DND-41 (cell line): ENCODE data around the gene RAP1B.
A peak's percentile ranks its signal among the peaks of the same experiment; 100 is the strongest.

Source experiments
- ATAC-seq: fragments of 200-7000 bp; cut with Tn5 transposase; 3 replicates; pipeline ENCODE4 v1.9.1; 2021; ENCODE audit warnings: low read depth; ENCODE audit not compliant: insufficient read depth
- DNase-seq: peaks from one replicate; pipeline ENCODE4 v3.0.0-alpha.2; 2020
- H2AFZ ChIP-seq: 2 replicates; pipeline ENCODE4 v1.6.0; 2012; ENCODE audit warnings: low read depth, low read length
- H3K27ac ChIP-seq: 2 replicates; pipeline ENCODE4 v1.5.1; 2012; ENCODE audit warnings: low read length, inconsistent platforms
- H3K27me3 ChIP-seq: fragments of 200-600 bp; sonication (generic); 2 replicates; pipeline ENCODE4 v1.6.0; 2012; ENCODE audit warnings: low read length, mild to moderate bottlenecking, inconsistent platforms; ENCODE audit not compliant: insufficient read depth, poor library complexity
- H3K36me3 ChIP-seq: 2 replicates; pipeline ENCODE4 v1.5.1; 2012; ENCODE audit warnings: low read length, inconsistent platforms; ENCODE audit not compliant: insufficient read depth
- H3K4me1 ChIP-seq: 2 replicates; pipeline ENCODE4 v1.5.1; 2012; ENCODE audit warnings: mild to moderate bottlenecking, low read length; ENCODE audit not compliant: insufficient read depth
- H3K4me2 ChIP-seq: 2 replicates; pipeline ENCODE4 v1.6.0; 2012; ENCODE audit warnings: mild to moderate bottlenecking, moderate library complexity, low read length, inconsistent platforms; ENCODE audit not compliant: insufficient read depth
- H3K4me3 ChIP-seq, 2 experiments: fragments of 200-600 bp in 1 of 2; shearing (Covaris generic) in 1 of 2; 2 replicates each; pipeline ENCODE4 v1.5.1; 2012 to 2016; ENCODE audit warnings: inconsistent platforms in 2 of 2, low read length in 2 of 2, mild to moderate bottlenecking in 2 of 2, low read depth in 1 of 2, moderate library complexity in 1 of 2
- H3K79me2 ChIP-seq: 2 replicates; pipeline ENCODE4 v1.6.0; 2012; ENCODE audit warnings: low read length, inconsistent platforms; ENCODE audit not compliant: insufficient read depth
- H3K9ac ChIP-seq: 2 replicates; pipeline ENCODE4 v1.6.0; 2012; ENCODE audit warnings: low read depth, mild to moderate bottlenecking, inconsistent platforms, low read length, moderate library complexity
- H3K9me3 ChIP-seq: 2 replicates; pipeline ENCODE4 v1.5.1; 2012; ENCODE audit warnings: low read length, moderate library complexity, mild to moderate bottlenecking, inconsistent platforms; ENCODE audit not compliant: insufficient read depth, severe bottlenecking
- H4K20me1 ChIP-seq: 2 replicates; pipeline ENCODE4 v1.6.0; 2012; ENCODE audit warnings: low read length; ENCODE audit not compliant: insufficient read depth
- CTCF ChIP-seq: IDR thresholded peaks from 2 replicates; pipeline ENCODE4 v1.5.1; 2012; ENCODE audit warnings: borderline replicate concordance, low read length, moderate library complexity, mild to moderate bottlenecking; ENCODE audit not compliant: poor library complexity, severe bottlenecking; ENCODE audit errors: extremely low read depth
- EZH2 ChIP-seq: IDR thresholded peaks from 3 replicates; pipeline ENCODE4 v1.6.1; 2012; ENCODE audit warnings: borderline replicate concordance, low read depth, mild to moderate bottlenecking, moderate library complexity, low read length, inconsistent platforms; ENCODE audit not compliant: severe bottlenecking

Gene RAP1B

DNA sequence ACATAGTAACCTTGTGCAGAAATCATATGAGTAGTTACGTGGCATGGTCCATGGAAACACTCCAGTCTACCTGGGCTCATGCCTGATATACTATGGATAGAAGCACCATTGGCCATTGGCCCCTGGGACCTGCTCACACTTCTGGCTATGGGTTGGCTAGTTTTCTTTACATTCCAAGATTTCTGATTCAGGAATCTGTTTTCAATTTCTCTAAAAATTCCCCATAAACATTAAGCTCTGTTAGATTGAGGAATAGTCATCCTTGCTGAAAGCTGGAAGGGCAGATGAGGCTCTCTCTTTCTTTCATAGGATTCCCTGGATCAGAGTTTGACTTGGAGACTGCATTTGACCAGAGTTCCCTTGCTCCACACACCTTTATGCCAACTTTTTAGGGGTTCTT lies 37.3 kb upstream of the RAP1B start:
- Histone ChIP-seq H2AFZ (no peak overlapping the region), H3K4me3 (no peak overlapping the region), H3K9ac (no peak overlapping the region), H3K27me3 (no peaks in the 10 kb centered on the region), H4K20me1 (no peaks in the 10 kb centered on the region), H3K4me1 (peaks cover 13% of the 10 kb centered on the region), H3K9me3 (no peaks in the 10 kb centered on the region), H3K4me2 (no peak overlapping the region), H3K27ac (no peak overlapping the region), H3K36me3 (no peaks in the 10 kb centered on the region), H3K79me2 (no peaks in the 10 kb centered on the region)
- DNase-seq (no peak), ATAC-seq (no peak)
- no peak for TF ChIP-seq EZH2
- TF ChIP-seq CTCF: no peak

GRCh38 chr12:68577949-68578348 lies 32.8 kb upstream of the RAP1B start:
- Histone ChIP-seq H3K79me2 (no peaks in the 10 kb centered on the region), H3K4me1 (peaks cover 13% of the 10 kb centered on the region), H3K36me3 (no peaks in the 10 kb centered on the region)

DNA sequence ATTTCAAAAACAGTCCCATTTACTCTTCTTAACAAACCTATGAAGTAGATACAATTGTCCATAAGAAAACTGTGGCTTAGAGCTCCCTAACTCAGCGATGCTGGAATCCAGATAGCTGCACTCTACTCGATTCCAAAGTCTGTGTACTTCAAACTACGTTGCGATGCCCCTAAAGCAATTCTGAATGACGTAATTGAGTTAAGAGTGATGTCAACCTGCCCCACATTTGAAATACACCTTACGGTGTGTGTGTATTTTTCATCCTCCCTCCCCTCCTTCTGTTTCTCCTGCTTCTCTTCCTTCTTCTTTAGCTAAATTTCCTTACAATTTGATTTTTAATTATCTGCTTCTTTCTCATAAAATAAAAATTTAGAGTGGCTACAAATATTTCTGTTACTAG lies 31.9 kb upstream of the RAP1B start:
- Histone ChIP-seq H3K4me3 (no peak overlapping the region), H3K4me1 (peaks cover 13% of the 10 kb centered on the region), H3K9ac (no peak overlapping the region), H3K27me3 (no peaks in the 10 kb centered on the region), H2AFZ (no peak overlapping the region), H3K27ac (no peak overlapping the region), H3K36me3 (no peaks in the 10 kb centered on the region), H3K9me3 (no peaks in the 10 kb centered on the region), H3K79me2 (no peaks in the 10 kb centered on the region), H4K20me1 (no peaks in the 10 kb centered on the region), H3K4me2 (no peak overlapping the region)
- no peak for DNase-seq
- TF ChIP-seq EZH2: no peak
- no peak for TF ChIP-seq CTCF
- ATAC-seq: no peak

More at GRCh38 chr12:68577949-68578348, 32.8 kb upstream of the RAP1B start:
- TF ChIP-seq EZH2 (no peak), CTCF (no peak)
- no peaks in the 10 kb centered on the region for H3K27me3 ChIP-seq
- no peak overlapping the region for H3K4me2 ChIP-seq
- no peak overlapping the region for H3K4me3 ChIP-seq
- no peaks in the 10 kb centered on the region for H3K9me3 ChIP-seq
- no peaks in the 10 kb centered on the region for H4K20me1 ChIP-seq
- H2AFZ ChIP-seq: no peak overlapping the region
- ATAC-seq (peak; percentile 74; the same call in 2 of the 3 replicates), DNase-seq (peak; percentile 37)
- peak overlapping the region; percentile 71 for H3K27ac ChIP-seq
- H3K9ac ChIP-seq: no peak overlapping the region

DNA sequence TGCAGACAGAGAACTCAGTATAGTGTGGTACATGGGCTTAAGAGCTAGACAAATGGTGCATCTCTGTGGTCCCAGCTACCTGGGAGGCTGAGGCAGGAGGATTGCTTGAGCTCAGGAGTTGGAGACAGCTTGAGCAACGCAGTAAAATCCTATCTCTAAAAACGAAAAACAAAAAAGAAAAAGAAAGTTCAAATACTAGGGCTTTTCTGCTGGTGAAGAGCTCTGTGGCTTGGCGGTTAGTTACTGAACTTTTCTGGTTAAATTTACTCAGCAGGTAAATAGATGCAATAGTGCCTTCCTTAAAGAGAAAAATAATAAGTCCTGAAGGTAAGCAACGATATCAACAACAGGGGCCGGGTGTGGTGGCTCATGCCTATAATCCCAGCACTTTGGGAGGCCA lies 31.4 kb upstream of the RAP1B start:
- no peaks in the 10 kb centered on the region for H3K79me2 ChIP-seq
- H3K4me1 ChIP-seq: peaks cover 13% of the 10 kb centered on the region
- H3K9me3 ChIP-seq: no peaks in the 10 kb centered on the region
- no peak for ATAC-seq
- H3K36me3 ChIP-seq: no peaks in the 10 kb centered on the region
- no peak for DNase-seq
- H3K4me3 ChIP-seq: no peak overlapping the region
- TF ChIP-seq EZH2: no peak
- no peak for TF ChIP-seq CTCF
- no peak overlapping the region for H3K27ac ChIP-seq
- H3K4me2 ChIP-seq: no peak overlapping the region
- no peak overlapping the region for H2AFZ ChIP-seq
- H4K20me1 ChIP-seq: no peaks in the 10 kb centered on the region
- H3K9ac ChIP-seq: no peak overlapping the region
- no peaks in the 10 kb centered on the region for H3K27me3 ChIP-seq
